Measurements from ENCODE around the gene AMOTL2.
A peak's percentile ranks its signal among the peaks of the same experiment; 100 is the strongest.

DNA sequence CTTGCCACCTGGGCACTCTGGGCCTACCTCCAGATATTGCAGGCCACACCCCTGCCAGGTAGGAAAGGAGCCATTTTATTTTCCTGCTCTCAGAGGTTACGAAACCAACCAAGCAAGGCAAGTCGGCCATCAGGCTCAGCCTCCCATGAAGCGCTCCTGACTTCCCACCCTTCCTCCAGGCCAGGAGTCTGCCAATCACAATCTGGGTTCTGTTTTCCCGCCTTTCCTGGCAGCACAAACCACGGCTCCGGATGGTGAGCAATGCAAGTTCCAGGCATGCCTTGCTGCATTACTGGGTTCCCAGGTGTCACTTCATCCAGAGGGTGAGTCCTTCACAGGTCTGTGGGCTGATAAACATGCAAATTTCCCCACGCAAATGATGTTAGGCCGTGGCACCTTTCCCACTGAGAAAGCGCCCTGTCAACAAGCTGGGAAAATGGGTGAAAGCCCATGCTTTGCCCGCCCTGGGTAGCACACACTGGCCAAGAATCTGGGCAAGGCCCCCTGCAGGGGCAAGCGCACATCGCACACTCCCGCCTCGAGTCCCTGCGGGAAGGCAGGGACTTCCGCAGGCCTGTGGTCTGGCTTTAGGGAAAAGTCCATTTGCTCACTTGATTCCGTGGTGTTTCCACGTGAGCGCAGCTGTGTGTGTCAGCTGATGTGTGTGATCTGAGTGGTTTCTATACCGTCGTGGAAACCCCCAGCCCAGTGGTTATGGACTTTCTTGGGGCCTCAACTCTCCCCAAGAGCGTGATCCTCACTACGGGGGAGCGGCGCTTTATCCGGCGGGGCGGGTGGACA lies 62.0 kb downstream of the AMOTL2 start:
- TF ChIP-seq, protein P1, sequence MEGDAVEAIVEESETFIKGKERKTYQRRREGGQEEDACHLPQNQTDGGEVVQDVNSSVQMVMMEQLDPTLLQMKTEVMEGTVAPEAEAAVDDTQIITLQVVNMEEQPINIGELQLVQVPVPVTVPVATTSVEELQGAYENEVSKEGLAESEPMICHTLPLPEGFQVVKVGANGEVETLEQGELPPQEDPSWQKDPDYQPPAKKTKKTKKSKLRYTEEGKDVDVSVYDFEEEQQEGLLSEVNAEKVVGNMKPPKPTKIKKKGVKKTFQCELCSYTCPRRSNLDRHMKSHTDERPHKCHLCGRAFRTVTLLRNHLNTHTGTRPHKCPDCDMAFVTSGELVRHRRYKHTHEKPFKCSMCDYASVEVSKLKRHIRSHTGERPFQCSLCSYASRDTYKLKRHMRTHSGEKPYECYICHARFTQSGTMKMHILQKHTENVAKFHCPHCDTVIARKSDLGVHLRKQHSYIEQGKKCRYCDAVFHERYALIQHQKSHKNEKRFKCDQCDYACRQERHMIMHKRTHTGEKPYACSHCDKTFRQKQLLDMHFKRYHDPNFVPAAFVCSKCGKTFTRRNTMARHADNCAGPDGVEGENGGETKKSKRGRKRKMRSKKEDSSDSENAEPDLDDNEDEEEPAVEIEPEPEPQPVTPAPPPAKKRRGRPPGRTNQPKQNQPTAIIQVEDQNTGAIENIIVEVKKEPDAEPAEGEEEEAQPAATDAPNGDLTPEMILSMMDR (IDR thresholded peaks at IDR 0.05; ENCODE audit: low read length) = 0 out of 2 replicates have a peak, but pooled peaks have one; percentile 16
- no peak for TF ChIP-seq EZH2 (IDR thresholded peaks at IDR 0.05; ENCODE audit: borderline replicate concordance, low read length)
